H1 (cell line): ENCODE results near the gene RIPOR1. TPM values are rescaled to one million over a fixed set of nuclear protein-coding genes. Genes with fewer than 3 reads are reported as not detected.

Experiments used
- CTCF ChIA-PET: fragments of 300-600 bp; sonication (Branson Sonifier 250); formaldehyde crosslinking; loops from one replicate; lab custom pipeline; 2021; ENCODE audit not compliant: partially characterized antibody; lab: Charles Lee
- POLR2A ChIA-PET: fragments of 300-600 bp; sonication (Branson Sonifier 250); formaldehyde crosslinking; loops from one replicate; lab custom pipeline; 2021; ENCODE audit warnings: inconsistent platforms; ENCODE audit not compliant: partially characterized antibody; lab: Charles Lee
- DNase-seq, 2 experiments: peaks; one replicate each; pipeline versions ENCODE4 v3.0.0 to v3.0.0-alpha.2; 2010 to 2022; ENCODE audit warnings: low spot score in 2 of 2, low read depth in 1 of 2, mixed read lengths in 1 of 2
- FAIRE-seq: peaks from 2 replicates; lab custom pipeline; 2011; peaks lifted over from hg19 to GRCh38; lab: Jason Lieb, UNC
- H2AFZ ChIP-seq: 2 replicates; pipeline ENCODE4 v1.8.1; 2012; ENCODE audit warnings: low read length, inconsistent platforms
- H2AK5ac ChIP-seq: 2 replicates; pipeline ENCODE4 v1.6.1; 2013; ENCODE audit warnings: low read depth, low read length
- H2BK120ac ChIP-seq: replicated peaks from 2 replicates; pipeline ENCODE3; 2013; ENCODE audit warnings: low read depth, low read length, inconsistent platforms
- H2BK12ac ChIP-seq: 2 replicates; pipeline ENCODE4 v1.6.1; 2013; ENCODE audit warnings: low read depth, low read length
- H2BK15ac ChIP-seq: 2 replicates; pipeline ENCODE4 v1.6.1; 2013; ENCODE audit warnings: low read length
- H2BK20ac ChIP-seq: 2 replicates; pipeline ENCODE4 v1.6.1; 2013; ENCODE audit warnings: low read length
- H2BK5ac ChIP-seq: 2 replicates; pipeline ENCODE4 v1.6.1; 2013; ENCODE audit warnings: low read depth, low read length
- H3K14ac ChIP-seq: 2 replicates; pipeline ENCODE4 v1.6.1; 2013; ENCODE audit warnings: inconsistent platforms; ENCODE audit not compliant: insufficient read length
- H3K18ac ChIP-seq: 2 replicates; pipeline ENCODE4 v1.6.1; 2013; ENCODE audit warnings: low read length; ENCODE audit errors: extremely low read depth
- H3K23ac ChIP-seq: 2 replicates; pipeline ENCODE4 v1.6.1; 2013; ENCODE audit warnings: inconsistent platforms; ENCODE audit not compliant: insufficient read length
- H3K23me2 ChIP-seq: 2 replicates; pipeline ENCODE4 v1.6.1; 2013; ENCODE audit warnings: low read depth, low read length
- H3K27ac ChIP-seq: 2 replicates; pipeline ENCODE4 v1.6.1; 2011; ENCODE audit warnings: low read depth, low read length, inconsistent platforms
- H3K27me3 ChIP-seq, 4 experiments: replicated peaks in 1 of 4; 1 replicate in 1 of 4; 2 replicates in 3 of 4; pipeline versions ENCODE4 v1.6.1 to v1.8.1; 2011 to 2013; ENCODE audit warnings: low read length in 3 of 4, mild to moderate bottlenecking in 3 of 4, inconsistent platforms in 2 of 4, mixed read lengths in 2 of 4, moderate library complexity in 1 of 4; ENCODE audit not compliant: control insufficient read depth in 3 of 4, insufficient read depth in 3 of 4; ENCODE audit errors: extremely low read depth in 1 of 4
- H3K36me3 ChIP-seq, 4 experiments: 2 replicates each; pipeline versions ENCODE4 v1.6.1 to v1.8.1; 2011 to 2013; ENCODE audit warnings: mild to moderate bottlenecking in 4 of 4, low read length in 3 of 4, moderate library complexity in 2 of 4, control low read depth in 1 of 4, inconsistent platforms in 1 of 4; ENCODE audit not compliant: insufficient read depth in 4 of 4, control insufficient read depth in 2 of 4
- H3K4ac ChIP-seq: replicated peaks from 2 replicates; pipeline ENCODE3; 2013; ENCODE audit warnings: low read length, low read depth, mixed read lengths, inconsistent platforms; ENCODE audit not compliant: insufficient read length
- H3K4me1 ChIP-seq, 4 experiments: replicated peaks in 1 of 4; 1 replicate in 1 of 4; 2 replicates in 3 of 4; pipeline versions ENCODE4 v1.6.1 to v1.8.1; 2011 to 2013; ENCODE audit warnings: low read length in 3 of 4, inconsistent platforms in 2 of 4, mixed read lengths in 1 of 4; ENCODE audit not compliant: insufficient read depth in 4 of 4, control insufficient read depth in 3 of 4
- H3K4me2 ChIP-seq, 2 experiments: 2 replicates each; pipeline versions ENCODE4 v1.6.1 to v1.8.1; 2011 to 2013; ENCODE audit warnings: low read depth in 2 of 2, low read length in 2 of 2, control low read depth in 1 of 2, inconsistent platforms in 1 of 2, mild to moderate bottlenecking in 1 of 2; ENCODE audit not compliant: insufficient read depth in 1 of 2
- H3K4me3 ChIP-seq, 4 experiments: fragments of 200-600, 300-600 bp in 1 of 4; sonication (generic), shearing (Covaris generic), sonication (Bioruptor Twin) in 1 of 4; 2 replicates each; pipeline versions ENCODE4 v1.5.1 to v1.8.1; 2011 to 2016; ENCODE audit warnings: low read length in 4 of 4, low read depth in 3 of 4, control low read depth in 2 of 4, inconsistent platforms in 2 of 4, mild to moderate bottlenecking in 2 of 4, mixed read lengths in 1 of 4, moderate library complexity in 1 of 4; ENCODE audit not compliant: insufficient read depth in 2 of 4; ENCODE audit errors: extremely low read depth in 1 of 4
- H3K56ac ChIP-seq: replicated peaks from 2 replicates; pipeline ENCODE3; 2013; ENCODE audit warnings: low read depth, mild to moderate bottlenecking, mixed read lengths, low read length, inconsistent platforms; ENCODE audit not compliant: insufficient read length
- H3K79me1 ChIP-seq: 2 replicates; pipeline ENCODE4 v1.6.1; 2013; ENCODE audit warnings: low read depth, low read length, control low read depth
- H3K79me2 ChIP-seq, 2 experiments: 2 replicates each; pipeline versions ENCODE4 v1.6.1 to v1.8.1; 2012 to 2013; ENCODE audit warnings: low read length in 2 of 2, mild to moderate bottlenecking in 2 of 2, inconsistent platforms in 1 of 2; ENCODE audit not compliant: insufficient read depth in 2 of 2, control insufficient read depth in 1 of 2
- H3K9ac ChIP-seq, 4 experiments: replicated peaks in 1 of 4; 1 replicate in 1 of 4; 2 replicates in 3 of 4; pipeline versions ENCODE4 v1.6.1 to v1.8.1; 2011 to 2013; ENCODE audit warnings: low read depth in 3 of 4, low read length in 3 of 4, control low read depth in 2 of 4, mild to moderate bottlenecking in 2 of 4, moderate library complexity in 2 of 4, inconsistent platforms in 1 of 4; ENCODE audit errors: extremely low read depth in 1 of 4
- H3K9me3 ChIP-seq, 2 experiments: 2 replicates each; pipeline versions ENCODE4 v1.6.1 to v1.8.1; 2012 to 2013; ENCODE audit warnings: mild to moderate bottlenecking in 2 of 2, moderate library complexity in 2 of 2, control low read depth in 1 of 2, inconsistent platforms in 1 of 2, low read depth in 1 of 2, low read length in 1 of 2, mixed read lengths in 1 of 2; ENCODE audit not compliant: insufficient read depth in 2 of 2
- H4K20me1 ChIP-seq, 2 experiments: replicated peaks in 1 of 2; 2 replicates each; pipeline versions ENCODE3 to v1.8.1; 2011 to 2013; ENCODE audit warnings: inconsistent platforms in 2 of 2, low read length in 2 of 2, mild to moderate bottlenecking in 1 of 2; ENCODE audit not compliant: insufficient read depth in 2 of 2, control insufficient read depth in 1 of 2
- H4K5ac ChIP-seq: 2 replicates; pipeline ENCODE4 v1.6.1; 2013; ENCODE audit warnings: low read length, low read depth, mixed read lengths, inconsistent platforms; ENCODE audit not compliant: insufficient read length
- H4K8ac ChIP-seq: 2 replicates; pipeline ENCODE4 v1.8.0; 2013; ENCODE audit warnings: mild to moderate bottlenecking, moderate library complexity, low read length, inconsistent platforms; ENCODE audit not compliant: insufficient read depth; ENCODE audit errors: extremely low read depth
- H4K91ac ChIP-seq: replicated peaks from 2 replicates; pipeline ENCODE3; 2013; ENCODE audit warnings: low read length, mixed read lengths, inconsistent platforms; ENCODE audit not compliant: insufficient read length
- BRCA1 ChIP-seq: IDR thresholded peaks from 2 replicates; pipeline ENCODE4 v1.6.1; 2012; ENCODE audit warnings: low read depth, low read length, improper control_type of control experiment
- EZH2 ChIP-seq: fragments of 200-600 bp; sonication (generic); IDR thresholded peaks from 2 replicates; pipeline ENCODE4 v1.7.1; 2012; ENCODE audit warnings: low read depth, mild to moderate bottlenecking, moderate library complexity, low read length, inconsistent platforms; ENCODE audit not compliant: severe bottlenecking
- FOSL1 ChIP-seq: IDR thresholded peaks from 2 replicates; pipeline ENCODE4 v1.6.1; 2011; ENCODE audit warnings: mild to moderate bottlenecking, low read depth, low read length, moderate library complexity; ENCODE audit not compliant: insufficient read depth
- NANOG ChIP-seq: IDR thresholded peaks from 2 replicates; pipeline ENCODE4 v1.6.1; 2011; ENCODE audit warnings: low read length, low read depth, mild to moderate bottlenecking, inconsistent platforms; ENCODE audit not compliant: insufficient read depth, poor library complexity, severe bottlenecking
- POLR2A ChIP-seq, 2 experiments: IDR thresholded peaks; 1 replicate in 1 of 2; 2 replicates in 1 of 2; pipeline ENCODE4 v1.6.1; 2011; ENCODE audit warnings: low read depth in 2 of 2, low read length in 2 of 2, mild to moderate bottlenecking in 2 of 2; ENCODE audit errors: control extremely low read depth in 1 of 2
- RBBP5 ChIP-seq: IDR thresholded peaks from 2 replicates; pipeline ENCODE4 v1.7.1; 2012; ENCODE audit warnings: low read depth, mild to moderate bottlenecking, inconsistent platforms, low read length, moderate library complexity, borderline replicate concordance
- RNF2 ChIP-seq: fragments of 200-900, 300-1000 bp; sonication (generic); IDR thresholded peaks from 2 replicates; pipeline ENCODE4 v1.7.1; 2016; ENCODE audit warnings: borderline replicate concordance, low read depth, mild to moderate bottlenecking, antibody characterized with exemption, low read length; ENCODE audit not compliant: poor library complexity, severe bottlenecking; ENCODE audit errors: missing control alignments
- SAP30 ChIP-seq: fragments of 300-600 bp; sonication (generic); IDR thresholded peaks from 2 replicates; pipeline ENCODE4 v1.7.1; 2012; ENCODE audit warnings: low read length, moderate library complexity, mild to moderate bottlenecking, inconsistent platforms; ENCODE audit not compliant: insufficient read depth, insufficient replicate concordance
- SIX5 ChIP-seq: IDR thresholded peaks from 2 replicates; pipeline ENCODE4 v1.6.1; 2011; ENCODE audit warnings: mild to moderate bottlenecking, low read depth, low read length
- SP2 ChIP-seq: IDR thresholded peaks from 2 replicates; pipeline ENCODE4 v1.6.1; 2012; ENCODE audit warnings: mild to moderate bottlenecking, low read length, inconsistent platforms
- TAF7 ChIP-seq: optimal IDR thresholded peaks from 2 replicates; pipeline ENCODE3; 2011; ENCODE audit warnings: low read depth, mild to moderate bottlenecking, inconsistent platforms, low read length, moderate library complexity, borderline replicate concordance
- YY1 ChIP-seq: IDR thresholded peaks from 2 replicates; pipeline ENCODE4 v1.6.1; 2011; ENCODE audit warnings: low read depth, mild to moderate bottlenecking, low read length
- WGBS, 2 experiments: shearing (Covaris generic) in 1 of 2; methylation state at CpG; one replicate each; pipeline versions ENCODE4 v1.1.6 to v1.1.7; 2013 to 2015; ENCODE audit warnings: low lambda C conversion rate in 2 of 2, mixed read lengths in 2 of 2, inconsistent platforms in 1 of 2, low coverage in 1 of 2, missing lambda C conversion rate in 1 of 2; ENCODE audit not compliant: insufficient replicate concordance in 2 of 2, insufficient coverage in 1 of 2, insufficient read length in 1 of 2; ENCODE audit errors: extremely low coverage in 1 of 2, missing lambda C conversion rate in 1 of 2; 5-methylcytosine and 5-hydroxymethylcytosine counted together
- polyA plus RNA-seq, 7 experiments: library from polyadenylated mRNA; depleted of rRNA in 3 of 7; stranded (reverse) in 5 of 7; unstranded in 2 of 7; fragments of >200 nt in 5 of 7; fragments of 200-250 nt in 2 of 7; gene quantifications; 1 replicate in 5 of 7; 2 replicates in 1 of 7; 4 replicates in 1 of 7; pipeline versions ENCODE4 v1.2.1 to v1.2.3, GENCODE V29; 2011 to 2013; ENCODE audit warnings: missing spikeins in 2 of 7, mixed read lengths in 2 of 7
- total RNA-seq: library from RNA; stranded (reverse); fragmentation: NEBNext Ultra II Directional; extraction: Animal tissue kit (Norgen Biotek cat#: 25700); gene quantifications from 2 replicates; pipeline ENCODE4 v1.2.1, GENCODE V29; 2021
- TF ChIP-seq, protein P1 (sequence below): IDR thresholded peaks from 2 replicates; pipeline ENCODE4 v1.6.1; 2011; ENCODE audit warnings: low read depth, mild to moderate bottlenecking, low read length; ENCODE audit not compliant: insufficient read depth

RIPOR1 gene
- total and polyA plus RNA-seq, 2 of the 8 experiments (the other 6 are each of a cell fraction or from before 2014, with no cell fraction given) = 2.7 to 10.1 TPM

DNA sequence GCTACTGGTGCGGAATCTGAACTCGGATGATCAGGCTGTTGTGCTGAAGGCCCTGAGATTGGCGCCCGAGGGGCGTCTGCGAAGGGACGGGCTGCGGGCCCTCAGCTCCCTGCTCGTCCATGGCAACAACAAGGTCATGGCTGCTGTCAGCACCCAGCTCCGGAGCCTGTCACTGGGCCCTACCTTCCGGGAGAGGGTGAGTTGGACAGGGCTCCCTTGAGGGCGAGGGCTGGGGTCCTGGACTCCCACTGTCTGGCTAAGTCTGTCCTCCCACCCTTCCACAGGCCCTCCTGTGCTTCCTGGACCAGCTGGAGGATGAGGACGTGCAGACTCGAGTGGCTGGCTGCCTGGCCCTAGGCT is 17.0 kb downstream of the RIPOR1 start:
- H3K23ac ChIP-seq = no peak overlapping the region
- no peak overlapping the region for H2BK12ac ChIP-seq
- H2AFZ ChIP-seq = no peak overlapping the region
- no peak overlapping the region for H3K56ac ChIP-seq
- no peak for DNase-seq
- no peak overlapping the region for H4K5ac ChIP-seq
- no peak overlapping the region for H3K27ac ChIP-seq
- POLR2A ChIA-PET = interaction anchor here (1.6 to 11.9 kb wide), 4 partner anchors 8 to 16 kb away, joined by 6 to 105 read pairs (median 11); partner anchors contain the start of gene CTCF
- H2BK15ac ChIP-seq = no peak overlapping the region
- no peak overlapping the region for H3K4me2 ChIP-seq
- H3K18ac ChIP-seq = no peak overlapping the region
- H3K4ac ChIP-seq = no peak overlapping the region
- no peak overlapping the region for H3K4me3 ChIP-seq
- peaks cover 0 to 3% (median 0%) of the 10 kb centered on the region in 4 experiments; a peak in 2 of 8 replicates for H3K36me3 ChIP-seq
- no peak overlapping the region for H3K14ac ChIP-seq
- no peak overlapping the region for H3K9ac ChIP-seq
- peaks cover 2% of the 10 kb centered on the region; the same call in 1 of the 2 replicates for H3K79me1 ChIP-seq
- peaks cover 4 to 15% of the 10 kb centered on the region in 2 experiments for H4K20me1 ChIP-seq
- no peaks in the 10 kb centered on the region for H3K9me3 ChIP-seq
- H3K27me3 ChIP-seq = peaks cover 2 to 10% (median 10%) of the 10 kb centered on the region in 4 experiments
- H4K8ac ChIP-seq = no peak overlapping the region
- peaks cover 0 to 4% (median 2%) of the 10 kb centered on the region in 4 experiments; a peak in 3 of 7 replicates for H3K4me1 ChIP-seq
- no peak overlapping the region for H2BK20ac ChIP-seq
- H2AK5ac ChIP-seq = no peak overlapping the region
- no peak overlapping the region for H2BK5ac ChIP-seq
- WGBS, 2 experiments = 96% methylated on average over 14 of the region's 14 CpGs; no CpG with 5 or more reads in 1 of the 2 experiments
- H2BK120ac ChIP-seq = no peak overlapping the region
- CTCF ChIA-PET = interaction anchor here (0.8 to 10.6 kb wide), 14 partner anchors 9 to 169 kb away, joined by 3 to 165 read pairs (median 6); partner anchors contain the start of genes C16orf86, CARMIL2, CTCF and ENKD1
- H3K79me2 ChIP-seq = no peaks in the 10 kb centered on the region
- H3K23me2 ChIP-seq = no peaks in the 10 kb centered on the region
- H4K91ac ChIP-seq = no peak overlapping the region
- no peak for FAIRE-seq
- TF ChIP-seq RNF2 = no peak
- no peak for TF ChIP-seq POLR2A (IDR thresholded peaks at IDR 0.05; ENCODE audit: control extremely low read depth in 1 of 2, low read depth in 2 of 2, low read length in 2 of 2)
- TF ChIP-seq SAP30 = no peak
- no peak for TF ChIP-seq YY1
- TF ChIP-seq BRCA1 = no peak
- no peak for TF ChIP-seq EZH2
- TF ChIP-seq NANOG = no peak
- no peak for TF ChIP-seq TAF7
- TF ChIP-seq, protein P1, sequence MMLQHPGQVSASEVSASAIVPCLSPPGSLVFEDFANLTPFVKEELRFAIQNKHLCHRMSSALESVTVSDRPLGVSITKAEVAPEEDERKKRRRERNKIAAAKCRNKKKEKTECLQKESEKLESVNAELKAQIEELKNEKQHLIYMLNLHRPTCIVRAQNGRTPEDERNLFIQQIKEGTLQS = no peak
- TF ChIP-seq SIX5 = no peak
- no peak for TF ChIP-seq RBBP5
- TF ChIP-seq SP2 = no peak
- no peak for TF ChIP-seq FOSL1
